ENCODE data around the gene USH1G.

The USH1G gene

GRCh38 chr17:74892974-74893911 lies 29.8 kb downstream of the USH1G start, which contains the start of gene FADS6:
FADS6 (minus strand) TSS chr17:74893633; CDS start chr17:74893595, 38 bp downstream.
- H3K4me3 Mint-ChIP-seq = peak within 1 kb of the TSS; percentile 59
- peaks cover 12% of the 10 kb centered on the region for H3K4me1 Mint-ChIP-seq (ENCODE audit: low read depth)
- peaks cover 75% of the 10 kb centered on the region for H3K27me3 Mint-ChIP-seq
- no peaks in the 10 kb centered on the region for H3K36me3 Mint-ChIP-seq (ENCODE audit: low read depth)
- intact Hi-C loops (cut with micrococcal nuclease) = no loop called here
- H3K9me3 Mint-ChIP-seq = no peaks in the 10 kb centered on the region
- H3K27ac Mint-ChIP-seq = no peak within 1 kb of the TSS

GRCh38 chr17:74892013-74892841 lies 30.8 kb downstream of the USH1G start:
- intact Hi-C loops (cut with micrococcal nuclease) = no loop called here
- Mint-ChIP-seq H3K9me3 (no peaks in the 10 kb centered on the region), H3K27me3 (peaks cover 77% of the 10 kb centered on the region), H3K27ac (no peak overlapping the region), H3K4me1 (ENCODE audit: low read depth) (peaks cover 12% of the 10 kb centered on the region), H3K36me3 (ENCODE audit: low read depth) (no peaks in the 10 kb centered on the region), H3K4me3 (no peak overlapping the region)

GRCh38 chr17:74890554-74890953 lies 32.5 kb downstream of the USH1G start:
- H3K4me3 Mint-ChIP-seq = no peak overlapping the region
- no peaks in the 10 kb centered on the region for H3K36me3 Mint-ChIP-seq (ENCODE audit: low read depth)
- no peak overlapping the region for H3K27ac Mint-ChIP-seq
- H3K27me3 Mint-ChIP-seq = peaks cover 72% of the 10 kb centered on the region
- intact Hi-C loops (cut with micrococcal nuclease) = no loop called here
- peaks cover 12% of the 10 kb centered on the region for H3K4me1 Mint-ChIP-seq (ENCODE audit: low read depth)
- H3K9me3 Mint-ChIP-seq = no peaks in the 10 kb centered on the region

GRCh38 chr17:74888469-74888868 lies 34.6 kb downstream of the USH1G start:
- Mint-ChIP-seq H3K36me3 (ENCODE audit: low read depth) (no peaks in the 10 kb centered on the region), H3K4me3 (no peak overlapping the region), H3K27ac (no peak overlapping the region)

GRCh38 chr17:74883241-74883745 lies 39.8 kb downstream of the USH1G start:
- intact Hi-C loops (cut with micrococcal nuclease) = no loop called here
- Mint-ChIP-seq H3K4me1 (ENCODE audit: low read depth) (peaks cover 40% of the 10 kb centered on the region), H3K4me3 (no peak overlapping the region), H3K27me3 (peaks cover 22% of the 10 kb centered on the region), H3K9me3 (no peaks in the 10 kb centered on the region), H3K36me3 (ENCODE audit: low read depth) (no peaks in the 10 kb centered on the region), H3K27ac (peak overlapping the region; percentile 55)

More at GRCh38 chr17:74888469-74888868, 34.6 kb downstream of the USH1G start:
- H3K27me3 Mint-ChIP-seq = peaks cover 60% of the 10 kb centered on the region
- H3K9me3 Mint-ChIP-seq = no peaks in the 10 kb centered on the region
- H3K4me1 Mint-ChIP-seq (ENCODE audit: low read depth) = peaks cover 20% of the 10 kb centered on the region
- intact Hi-C loops (cut with micrococcal nuclease) = no loop called here

GRCh38 chr17:74882517-74883240 lies 40.4 kb downstream of the USH1G start:
- intact Hi-C loops (cut with micrococcal nuclease) = no loop called here
- peaks cover 22% of the 10 kb centered on the region for H3K27me3 Mint-ChIP-seq
- peaks cover 40% of the 10 kb centered on the region for H3K4me1 Mint-ChIP-seq (ENCODE audit: low read depth)
- H3K36me3 Mint-ChIP-seq (ENCODE audit: low read depth) = no peaks in the 10 kb centered on the region
- no peak overlapping the region for H3K4me3 Mint-ChIP-seq
- H3K27ac Mint-ChIP-seq = peak overlapping the region; percentile 55
- H3K9me3 Mint-ChIP-seq = no peaks in the 10 kb centered on the region

GRCh38 chr17:74881073-74881472 lies 42.0 kb downstream of the USH1G start:
- no peaks in the 10 kb centered on the region for H3K9me3 Mint-ChIP-seq
- intact Hi-C loops (cut with micrococcal nuclease) = no loop called here
- H3K27ac Mint-ChIP-seq = peak overlapping the region; percentile 25
- no peaks in the 10 kb centered on the region for H3K36me3 Mint-ChIP-seq (ENCODE audit: low read depth)
- no peak overlapping the region for H3K4me3 Mint-ChIP-seq
- H3K27me3 Mint-ChIP-seq = peaks cover 14% of the 10 kb centered on the region
- peaks cover 40% of the 10 kb centered on the region for H3K4me1 Mint-ChIP-seq (ENCODE audit: low read depth)

GRCh38 chr17:74879308-74879707 lies 43.7 kb downstream of the USH1G start:
- Mint-ChIP-seq H3K4me1 (ENCODE audit: low read depth) (peaks cover 33% of the 10 kb centered on the region), H3K9me3 (no peaks in the 10 kb centered on the region), H3K27ac (no peak overlapping the region), H3K4me3 (no peak overlapping the region), H3K36me3 (ENCODE audit: low read depth) (no peaks in the 10 kb centered on the region), H3K27me3 (peaks cover 2% of the 10 kb centered on the region)
- intact Hi-C loops (cut with micrococcal nuclease) = no loop called here

GRCh38 chr17:74878658-74879057 lies 44.4 kb downstream of the USH1G start:
- H3K4me1 Mint-ChIP-seq (ENCODE audit: low read depth) = peaks cover 31% of the 10 kb centered on the region
- intact Hi-C loops (cut with micrococcal nuclease) = no loop called here
- H3K27ac Mint-ChIP-seq = no peak overlapping the region

GRCh38 chr17:74877592-74878548 lies 45.2 kb downstream of the USH1G start:
- intact Hi-C loops (cut with micrococcal nuclease) = no loop called here
- H3K27me3 Mint-ChIP-seq = peaks cover 2% of the 10 kb centered on the region
- H3K27ac Mint-ChIP-seq = no peak overlapping the region
- H3K9me3 Mint-ChIP-seq = no peaks in the 10 kb centered on the region
- H3K4me1 Mint-ChIP-seq (ENCODE audit: low read depth) = peaks cover 24% of the 10 kb centered on the region
- no peak overlapping the region for H3K4me3 Mint-ChIP-seq
- H3K36me3 Mint-ChIP-seq (ENCODE audit: low read depth) = no peaks in the 10 kb centered on the region

More at GRCh38 chr17:74878658-74879057, 44.4 kb downstream of the USH1G start:
- Mint-ChIP-seq H3K27me3 (peaks cover 2% of the 10 kb centered on the region), H3K36me3 (ENCODE audit: low read depth) (no peaks in the 10 kb centered on the region), H3K9me3 (no peaks in the 10 kb centered on the region), H3K4me3 (no peak overlapping the region)

GRCh38 chr17:74875977-74876593 lies 47.0 kb downstream of the USH1G start:
- H3K4me1 Mint-ChIP-seq (ENCODE audit: low read depth) = peaks cover 34% of the 10 kb centered on the region
- H3K27ac Mint-ChIP-seq = no peak overlapping the region
- H3K4me3 Mint-ChIP-seq = no peak overlapping the region
- peaks cover 10% of the 10 kb centered on the region for H3K27me3 Mint-ChIP-seq
- intact Hi-C loops (cut with micrococcal nuclease) = no loop called here
- no peaks in the 10 kb centered on the region for H3K9me3 Mint-ChIP-seq
- H3K36me3 Mint-ChIP-seq (ENCODE audit: low read depth) = no peaks in the 10 kb centered on the region

GRCh38 chr17:74875155-74875976 lies 47.7 kb downstream of the USH1G start:
- Mint-ChIP-seq H3K36me3 (ENCODE audit: low read depth) (no peaks in the 10 kb centered on the region), H3K9me3 (no peaks in the 10 kb centered on the region), H3K4me1 (ENCODE audit: low read depth) (peaks cover 30% of the 10 kb centered on the region), H3K4me3 (no peak overlapping the region), H3K27me3 (peaks cover 10% of the 10 kb centered on the region), H3K27ac (no peak overlapping the region)
- intact Hi-C loops (cut with micrococcal nuclease) = no loop called here
